Neural cell (in vitro differentiated cells): Measurements from ENCODE around the gene DIDO1. TPM values are rescaled to one million over a fixed set of nuclear protein-coding genes. Genes with fewer than 3 reads are reported as not detected.

Experiments
- H2AFZ ChIP-seq: fragments of 200-600, 300-800 bp; sonication (generic), shearing (Covaris generic); 2 replicates; pipeline ENCODE4 v1.6.0; 2014; ENCODE audit warnings: low read depth, mild to moderate bottlenecking, antibody characterized with exemption, low read length, moderate library complexity
- H3F3A ChIP-seq: fragments of 200-600 bp; shearing (Covaris generic); 2 replicates; pipeline ENCODE4 v1.6.1; 2016; ENCODE audit warnings: mild to moderate bottlenecking, moderate library complexity, mixed read lengths, antibody characterized with exemption, low read length; ENCODE audit not compliant: insufficient read depth, poor library complexity, severe bottlenecking
- H3K27ac ChIP-seq: fragments of 200-600, 300-800 bp; sonication (generic), shearing (Covaris generic); 2 replicates; pipeline ENCODE4 v1.5.1; 2014; ENCODE audit warnings: mild to moderate bottlenecking, low read length, moderate library complexity
- H3K27me3 ChIP-seq: fragments of 300-800, 200-600 bp; sonication (generic), shearing (Covaris generic); 2 replicates; pipeline ENCODE4 v1.6.0; 2014; ENCODE audit warnings: mild to moderate bottlenecking, low read depth, low read length, moderate library complexity; ENCODE audit not compliant: insufficient read depth
- H3K36me3 ChIP-seq: fragments of 300-800, 200-600 bp; sonication (generic), shearing (Covaris generic); 2 replicates; pipeline ENCODE4 v1.5.1; 2014; ENCODE audit warnings: mild to moderate bottlenecking, antibody characterized with exemption, low read length, moderate library complexity; ENCODE audit not compliant: insufficient read depth
- H3K4me2 ChIP-seq: fragments of 300-800, 200-600 bp; sonication (generic), shearing (Covaris generic); 2 replicates; pipeline ENCODE4 v1.6.0; 2014; ENCODE audit warnings: mild to moderate bottlenecking, low read length
- H3K4me3 ChIP-seq: fragments of 300-800, 200-600 bp; sonication (generic), shearing (Covaris generic); 2 replicates; pipeline ENCODE4 v1.5.1; 2014; ENCODE audit warnings: mild to moderate bottlenecking, low read length, moderate library complexity
- H3K79me2 ChIP-seq: fragments of 200-600 bp; shearing (Covaris generic); replicated peaks from 2 replicates; pipeline ENCODE4 v1.6.0; 2014; ENCODE audit warnings: mild to moderate bottlenecking, low read length, moderate library complexity; ENCODE audit not compliant: insufficient read depth
- H3K9ac ChIP-seq: fragments of 300-800, 200-600 bp; sonication (generic), shearing (Covaris generic); 2 replicates; pipeline ENCODE4 v1.6.1; 2016; ENCODE audit warnings: mild to moderate bottlenecking, low read length, mixed read lengths
- H3K9me2 ChIP-seq: fragments of 200-600 bp; shearing (Covaris generic); 2 replicates; pipeline ENCODE4 v1.6.1; 2016; ENCODE audit warnings: mild to moderate bottlenecking, low read length, mixed read lengths; ENCODE audit not compliant: insufficient read depth
- H3K9me3 ChIP-seq: fragments of 200-600, 300-800 bp; sonication (generic), shearing (Covaris generic); 2 replicates; pipeline ENCODE4 v1.6.1; 2016; ENCODE audit warnings: mild to moderate bottlenecking, mixed run types, low read length, moderate library complexity, mixed read lengths
- H4K20me1 ChIP-seq: fragments of 200-600 bp; shearing (Covaris generic); 2 replicates; pipeline ENCODE4 v1.6.1; 2016; ENCODE audit warnings: mild to moderate bottlenecking, mixed run types; ENCODE audit not compliant: insufficient read depth
- EP300 ChIP-seq: fragments of 450-650 bp; conservative IDR thresholded peaks from 2 replicates; pipeline ENCODE4 v1.6.1; 2014; ENCODE audit warnings: antibody characterized with exemption, mild to moderate bottlenecking, moderate library complexity; ENCODE audit not compliant: poor library complexity, severe bottlenecking
- EZH2 ChIP-seq: fragments of 200-600, 300-800 bp; shearing (Covaris generic), sonication (generic); IDR thresholded peaks from 2 replicates; pipeline ENCODE4 v1.6.1; 2014; ENCODE audit warnings: antibody characterized with exemption, low read length, borderline replicate concordance, mild to moderate bottlenecking; ENCODE audit not compliant: insufficient read depth, poor library complexity, severe bottlenecking
- MXI1 ChIP-seq: fragments of 450-650 bp; conservative IDR thresholded peaks from 2 replicates; pipeline ENCODE4 v1.6.1; 2014; ENCODE audit warnings: antibody characterized with exemption, mild to moderate bottlenecking; ENCODE audit not compliant: poor library complexity, severe bottlenecking
- POLR2AphosphoS5 ChIP-seq: IDR thresholded peaks from 2 replicates; pipeline ENCODE4 v1.6.1; 2012
- RAD21 ChIP-seq: fragments of 450-650 bp; conservative IDR thresholded peaks from 2 replicates; pipeline ENCODE4 v1.6.1; 2014; ENCODE audit warnings: antibody characterized with exemption, mild to moderate bottlenecking, moderate library complexity
- SMC3 ChIP-seq: fragments of 450-650 bp; conservative IDR thresholded peaks from 2 replicates; pipeline ENCODE4 v1.6.1; 2014; ENCODE audit warnings: antibody characterized with exemption, mild to moderate bottlenecking, moderate library complexity; ENCODE audit not compliant: poor library complexity
- TAF1 ChIP-seq: IDR thresholded peaks from 2 replicates; pipeline ENCODE4 v1.6.1; 2012; ENCODE audit warnings: low read depth
- polyA plus RNA-seq: library from polyadenylated mRNA; depleted of rRNA; stranded (reverse); fragments of >200 nt; gene quantifications from 2 replicates; pipeline ENCODE4 v1.2.3, GENCODE V29; 2014
- TF ChIP-seq, protein P1 (sequence below): IDR thresholded peaks from 2 replicates; pipeline ENCODE4 v1.6.1; 2012; ENCODE audit warnings: borderline replicate concordance
- TF ChIP-seq, protein P2 (sequence below): fragments of 450-650 bp; IDR thresholded peaks from 2 replicates; pipeline ENCODE4 v1.5.1; 2014; ENCODE audit warnings: antibody characterized with exemption, mild to moderate bottlenecking, moderate library complexity; ENCODE audit not compliant: poor library complexity, severe bottlenecking

The DIDO1 gene
- polyA plus RNA-seq, 1 donor from 2014 or later, result 42.8 TPM

DNA sequence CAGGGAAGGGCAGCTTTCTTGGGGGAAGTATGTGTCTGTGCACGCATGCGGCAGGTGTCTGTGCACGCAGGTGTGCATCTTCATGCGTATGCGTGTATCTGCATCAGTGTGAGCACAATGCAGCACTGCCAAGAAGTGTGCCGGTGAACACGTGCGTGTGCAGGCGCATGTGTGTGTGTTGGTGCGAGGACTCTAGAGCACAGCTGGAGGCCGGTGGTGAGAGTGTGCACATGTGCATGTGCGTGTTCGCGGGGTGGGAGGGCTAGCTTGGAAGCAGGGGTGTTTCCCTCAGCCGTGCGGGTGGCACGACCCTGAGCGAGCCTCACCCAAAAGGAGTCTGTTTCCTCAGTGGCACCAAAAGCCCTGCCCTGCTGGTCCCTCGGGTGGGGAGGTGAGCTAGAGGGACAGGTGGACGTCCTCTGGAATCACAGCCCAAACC, 33.7 kb upstream of the DIDO1 start:
- TF ChIP-seq SMC3, result no peak
- TF ChIP-seq, protein P1, sequence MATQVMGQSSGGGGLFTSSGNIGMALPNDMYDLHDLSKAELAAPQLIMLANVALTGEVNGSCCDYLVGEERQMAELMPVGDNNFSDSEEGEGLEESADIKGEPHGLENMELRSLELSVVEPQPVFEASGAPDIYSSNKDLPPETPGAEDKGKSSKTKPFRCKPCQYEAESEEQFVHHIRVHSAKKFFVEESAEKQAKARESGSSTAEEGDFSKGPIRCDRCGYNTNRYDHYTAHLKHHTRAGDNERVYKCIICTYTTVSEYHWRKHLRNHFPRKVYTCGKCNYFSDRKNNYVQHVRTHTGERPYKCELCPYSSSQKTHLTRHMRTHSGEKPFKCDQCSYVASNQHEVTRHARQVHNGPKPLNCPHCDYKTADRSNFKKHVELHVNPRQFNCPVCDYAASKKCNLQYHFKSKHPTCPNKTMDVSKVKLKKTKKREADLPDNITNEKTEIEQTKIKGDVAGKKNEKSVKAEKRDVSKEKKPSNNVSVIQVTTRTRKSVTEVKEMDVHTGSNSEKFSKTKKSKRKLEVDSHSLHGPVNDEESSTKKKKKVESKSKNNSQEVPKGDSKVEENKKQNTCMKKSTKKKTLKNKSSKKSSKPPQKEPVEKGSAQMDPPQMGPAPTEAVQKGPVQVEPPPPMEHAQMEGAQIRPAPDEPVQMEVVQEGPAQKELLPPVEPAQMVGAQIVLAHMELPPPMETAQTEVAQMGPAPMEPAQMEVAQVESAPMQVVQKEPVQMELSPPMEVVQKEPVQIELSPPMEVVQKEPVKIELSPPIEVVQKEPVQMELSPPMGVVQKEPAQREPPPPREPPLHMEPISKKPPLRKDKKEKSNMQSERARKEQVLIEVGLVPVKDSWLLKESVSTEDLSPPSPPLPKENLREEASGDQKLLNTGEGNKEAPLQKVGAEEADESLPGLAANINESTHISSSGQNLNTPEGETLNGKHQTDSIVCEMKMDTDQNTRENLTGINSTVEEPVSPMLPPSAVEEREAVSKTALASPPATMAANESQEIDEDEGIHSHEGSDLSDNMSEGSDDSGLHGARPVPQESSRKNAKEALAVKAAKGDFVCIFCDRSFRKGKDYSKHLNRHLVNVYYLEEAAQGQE, result no peak
- TF ChIP-seq TAF1, result no peak
- TF ChIP-seq RAD21, result no peak
- no peak for TF ChIP-seq EZH2
- TF ChIP-seq POLR2AphosphoS5, result no peak
- no peak for TF ChIP-seq EP300
- TF ChIP-seq, protein P2, sequence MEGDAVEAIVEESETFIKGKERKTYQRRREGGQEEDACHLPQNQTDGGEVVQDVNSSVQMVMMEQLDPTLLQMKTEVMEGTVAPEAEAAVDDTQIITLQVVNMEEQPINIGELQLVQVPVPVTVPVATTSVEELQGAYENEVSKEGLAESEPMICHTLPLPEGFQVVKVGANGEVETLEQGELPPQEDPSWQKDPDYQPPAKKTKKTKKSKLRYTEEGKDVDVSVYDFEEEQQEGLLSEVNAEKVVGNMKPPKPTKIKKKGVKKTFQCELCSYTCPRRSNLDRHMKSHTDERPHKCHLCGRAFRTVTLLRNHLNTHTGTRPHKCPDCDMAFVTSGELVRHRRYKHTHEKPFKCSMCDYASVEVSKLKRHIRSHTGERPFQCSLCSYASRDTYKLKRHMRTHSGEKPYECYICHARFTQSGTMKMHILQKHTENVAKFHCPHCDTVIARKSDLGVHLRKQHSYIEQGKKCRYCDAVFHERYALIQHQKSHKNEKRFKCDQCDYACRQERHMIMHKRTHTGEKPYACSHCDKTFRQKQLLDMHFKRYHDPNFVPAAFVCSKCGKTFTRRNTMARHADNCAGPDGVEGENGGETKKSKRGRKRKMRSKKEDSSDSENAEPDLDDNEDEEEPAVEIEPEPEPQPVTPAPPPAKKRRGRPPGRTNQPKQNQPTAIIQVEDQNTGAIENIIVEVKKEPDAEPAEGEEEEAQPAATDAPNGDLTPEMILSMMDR, result no peak
- TF ChIP-seq MXI1, result no peak
- Histone ChIP-seq H2AFZ (no peak overlapping the region), H3K79me2 (no peaks in the 10 kb centered on the region)

GRCh38 chr20:62959101-62959971, 33.0 kb upstream of the DIDO1 start:
- TF ChIP-seq EZH2 (no peak), SMC3 (no peak), EP300 (no peak), TAF1 (no peak), MXI1 (no peak), POLR2AphosphoS5 (no peak), RAD21 (no peak)
- TF ChIP-seq, protein P1, result no peak
- TF ChIP-seq, protein P2, result no peak
- no peak overlapping the region for H3K4me2 ChIP-seq
- H3K9me3 ChIP-seq, result no peaks in the 10 kb centered on the region
- H3K4me3 ChIP-seq, result no peak overlapping the region
- no peaks in the 10 kb centered on the region for H3K79me2 ChIP-seq
- no peaks in the 10 kb centered on the region for H3K27me3 ChIP-seq
- H3K9me2 ChIP-seq, result no peaks in the 10 kb centered on the region
- no peak overlapping the region for H2AFZ ChIP-seq
- H3F3A ChIP-seq, result no peaks in the 10 kb centered on the region
- H3K9ac ChIP-seq, result no peak overlapping the region
- no peaks in the 10 kb centered on the region for H3K36me3 ChIP-seq
- H3K27ac ChIP-seq, result no peak overlapping the region
- no peaks in the 10 kb centered on the region for H4K20me1 ChIP-seq

More for the DNA sequence above, 33.7 kb upstream of the DIDO1 start:
- Histone ChIP-seq H4K20me1 (no peaks in the 10 kb centered on the region), H3K9me3 (no peaks in the 10 kb centered on the region), H3K9me2 (no peaks in the 10 kb centered on the region), H3K36me3 (no peaks in the 10 kb centered on the region), H3K27ac (no peak overlapping the region), H3K9ac (no peak overlapping the region), H3K4me2 (no peak overlapping the region), H3K27me3 (no peaks in the 10 kb centered on the region), H3F3A (no peaks in the 10 kb centered on the region), H3K4me3 (no peak overlapping the region)
